ENCODE data around the gene CDKAL1. TPM values are rescaled to one million over a fixed set of nuclear protein-coding genes. Genes with fewer than 3 reads are reported as not detected.

The CDKAL1 gene
- total and polyA plus RNA-seq, 9 of the 15 experiments (the other 6 are each of a cell fraction or from before 2014, with no cell fraction given), result 11.2 to 36.3 (median 20.1) TPM

- no peak overlapping the region for H3K4me3 ChIP-seq
- intact Hi-C loops (cut with micrococcal nuclease), result no loop called here
- no peaks in the 10 kb centered on the region for H3K9me1 ChIP-seq (ENCODE audit: control insufficient read depth, insufficient read depth, low read length)
- ChIA-PET CTCF (ENCODE audit: low intra/inter-chr PET ratio) (no interaction called here), POLR2A (interaction anchor here (0.8 kb wide), 1 partner anchor 1170 kb away, joined by 3 read pairs; no protein-coding TSS in a partner anchor)
- H4K20me1 ChIP-seq (replicated peaks; ENCODE audit: control insufficient read depth, insufficient read depth, low read length), result no peaks in the 10 kb centered on the region
- no TSS peak for BruUV-seq (replicated peaks)
- WGBS (ENCODE audit: insufficient coverage, low coverage, missing lambda C conversion rate), result 73% methylated on average over 7 of the region's 7 CpGs
- TF ChIP-seq ZNF232 (CRISPR knock-in tag; IDR thresholded peaks at IDR 0.05), result no peak
- TF ChIP-seq JUN (IDR thresholded peaks at IDR 0.05; ENCODE audit: borderline replicate concordance, low read depth, low read length), result no peak
- no peak for TF ChIP-seq JUN (CRISPR knock-in tag; IDR thresholded peaks at IDR 0.05; ENCODE audit: borderline replicate concordance)
- TF ChIP-seq CBX3 (IDR thresholded peaks at IDR 0.05; ENCODE audit: borderline replicate concordance in 1 of 2, low read length in 2 of 2), result no peak
- no peak for TF ChIP-seq LCOR (CRISPR knock-in tag; IDR thresholded peaks at IDR 0.05)
- TF ChIP-seq NR0B1 (IDR thresholded peaks at IDR 0.05; ENCODE audit: partially characterized antibody), result no peak
- no peak for TF ChIP-seq HINFP (tag; conservative IDR thresholded peaks at IDR 0.05; ENCODE audit: low read depth)
- no peak for TF ChIP-seq CBFB (CRISPR knock-in tag; IDR thresholded peaks at IDR 0.05)
- no peak for TF ChIP-seq U2AF2 (optimal IDR thresholded peaks at IDR 0.05; ENCODE audit: low read depth, low read length)
- H3K27ac ChIP-seq (ENCODE audit: extremely low read depth, low read depth, low read length), result no peak overlapping the region
- no peak overlapping the region for H3K4me2 ChIP-seq (ENCODE audit: insufficient read depth, low read length)
- no peaks in the 10 kb centered on the region for H3K9me3 ChIP-seq (replicated peaks; ENCODE audit: control insufficient read depth, insufficient read depth, low read depth, low read length)
- FAIRE-seq (no peak), ATAC-seq (no peak), DNase-seq (ENCODE audit: extremely low read depth in 1 of 4, low spot score in 3 of 4) (no peak)
- H2AFZ ChIP-seq (ENCODE audit: low read depth, low read length), result no peak overlapping the region
- H3K36me3 ChIP-seq (ENCODE audit: control insufficient read depth, insufficient read depth, low read length), result no peaks in the 10 kb centered on the region
- H3K79me2 ChIP-seq (ENCODE audit: control insufficient read depth, insufficient read depth, low read length), result no peaks in the 10 kb centered on the region
- in situ Hi-C loops (cut with MboI), result no loop called here
- no peaks in the 10 kb centered on the region for H3K27me3 ChIP-seq (ENCODE audit: control insufficient read depth in 2 of 2, insufficient read depth in 2 of 2, low read length in 2 of 2)
- H3K9ac ChIP-seq (ENCODE audit: insufficient read depth in 1 of 2, low read depth in 2 of 2, low read length in 2 of 2), result no peak overlapping the region
- H3K4me1 ChIP-seq (replicated peaks in 1 of 2; ENCODE audit: control insufficient read depth in 2 of 2, insufficient read depth in 2 of 2, low read length in 2 of 2), result no peaks in the 10 kb centered on the region
Observed at GRCh38 chr6:21039926-21040325, 505.7 kb downstream of the CDKAL1 start.

Data from K562 (cell line).